Measurements from ENCODE around the gene CCR5.

- TF ChIP-seq, protein P1, sequence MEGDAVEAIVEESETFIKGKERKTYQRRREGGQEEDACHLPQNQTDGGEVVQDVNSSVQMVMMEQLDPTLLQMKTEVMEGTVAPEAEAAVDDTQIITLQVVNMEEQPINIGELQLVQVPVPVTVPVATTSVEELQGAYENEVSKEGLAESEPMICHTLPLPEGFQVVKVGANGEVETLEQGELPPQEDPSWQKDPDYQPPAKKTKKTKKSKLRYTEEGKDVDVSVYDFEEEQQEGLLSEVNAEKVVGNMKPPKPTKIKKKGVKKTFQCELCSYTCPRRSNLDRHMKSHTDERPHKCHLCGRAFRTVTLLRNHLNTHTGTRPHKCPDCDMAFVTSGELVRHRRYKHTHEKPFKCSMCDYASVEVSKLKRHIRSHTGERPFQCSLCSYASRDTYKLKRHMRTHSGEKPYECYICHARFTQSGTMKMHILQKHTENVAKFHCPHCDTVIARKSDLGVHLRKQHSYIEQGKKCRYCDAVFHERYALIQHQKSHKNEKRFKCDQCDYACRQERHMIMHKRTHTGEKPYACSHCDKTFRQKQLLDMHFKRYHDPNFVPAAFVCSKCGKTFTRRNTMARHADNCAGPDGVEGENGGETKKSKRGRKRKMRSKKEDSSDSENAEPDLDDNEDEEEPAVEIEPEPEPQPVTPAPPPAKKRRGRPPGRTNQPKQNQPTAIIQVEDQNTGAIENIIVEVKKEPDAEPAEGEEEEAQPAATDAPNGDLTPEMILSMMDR (IDR thresholded peaks at IDR 0.05) = no peak
- TF ChIP-seq POLR2A (IDR thresholded peaks at IDR 0.05) = peak; percentile 38
- peak; percentile 50 to 80 (median 52) for TF ChIP-seq POLR2AphosphoS5 (IDR thresholded peaks at IDR 0.05)
- TF ChIP-seq EP300 (IDR thresholded peaks at IDR 0.05; ENCODE audit: low read depth) = no peak
These were observed 34.7 kb downstream of the CCR5 start for GRCh38 chr3:46405301-46406019.

Data from transverse colon (tissue), 4 donors.